Measurements from ENCODE around the gene GPR61.

The GPR61 gene

DNA sequence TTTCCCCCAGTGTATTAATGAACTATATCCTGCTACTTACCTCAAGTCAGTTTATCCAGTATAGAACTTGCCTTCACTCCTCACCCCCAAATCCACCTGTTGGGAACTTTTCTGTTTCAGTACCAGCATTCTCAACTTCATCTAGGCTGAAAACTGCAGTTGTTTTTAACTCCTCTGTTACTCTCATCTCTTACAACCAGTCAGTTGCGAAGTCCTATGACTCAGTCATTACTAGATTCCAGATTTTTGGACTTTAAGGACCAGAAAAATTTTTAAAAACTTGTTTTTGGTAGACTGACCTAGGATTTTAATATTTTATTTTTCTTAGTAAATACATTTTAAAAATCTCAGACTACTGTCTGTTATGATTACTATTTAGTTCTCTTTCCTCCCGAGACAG lies 16.9 kb downstream of the GPR61 start:
- DNase-seq, result peak; percentile 13
- Histone ChIP-seq H3K27me3 (ENCODE audit: control insufficient read depth in 1 of 2, insufficient read depth in 1 of 2, low read length in 2 of 2) (no peaks in the 10 kb centered on the region), H3K27ac (ENCODE audit: low read length, poor library complexity, severe bottlenecking) (peak overlapping the region; percentile 63), H3K9ac (ENCODE audit: low read length) (no peak overlapping the region), H3K4me1 (ENCODE audit: control insufficient read depth, insufficient read depth, low read depth, low read length) (peaks cover 8% of the 10 kb centered on the region), H2AFZ (ENCODE audit: low read depth, low read length) (no peak overlapping the region), H3K9me3 (ENCODE audit: control insufficient read depth, low read length) (no peaks in the 10 kb centered on the region), H3K79me1 (replicated peaks; ENCODE audit: low read length, poor library complexity, severe bottlenecking) (no peaks in the 10 kb centered on the region), H3K36me3 (ENCODE audit: control insufficient read depth in 1 of 2, insufficient read depth in 2 of 2, low read depth in 1 of 2, low read length in 2 of 2) (peaks cover 0 to 4% of the 10 kb centered on the region in 2 experiments), H2BK12ac (ENCODE audit: low read length in 2 of 2) (no peak overlapping the region), H3K23ac (ENCODE audit: low read length in 2 of 2) (no peak overlapping the region), H3K14ac (ENCODE audit: low read length in 2 of 2) (no peak overlapping the region), H4K91ac (ENCODE audit: low read length) (no peak overlapping the region), H3K4me3 (ENCODE audit: insufficient read depth in 1 of 2, low read depth in 1 of 2, low read length in 2 of 2) (no peak overlapping the region), H3K4ac (ENCODE audit: low read depth in 1 of 2, low read length in 2 of 2) (no peak overlapping the region), H2BK120ac (ENCODE audit: low read depth, low read length) (no peak overlapping the region), H2AK5ac (ENCODE audit: low read length, severe bottlenecking) (no peak overlapping the region), H4K8ac (ENCODE audit: low read length) (no peak overlapping the region), H3K4me2 (ENCODE audit: low read length, poor library complexity, severe bottlenecking) (no peak overlapping the region), H2BK15ac (ENCODE audit: low read depth, poor library complexity, severe bottlenecking) (no peak overlapping the region), H3K18ac (ENCODE audit: low read depth in 1 of 2, low read length in 2 of 2) (no peak overlapping the region), H2BK5ac (ENCODE audit: low read depth, low read length, poor library complexity, severe bottlenecking) (no peak overlapping the region)
- 100% methylated on average over 1 of the region's 2 CpGs for WGBS

DNA sequence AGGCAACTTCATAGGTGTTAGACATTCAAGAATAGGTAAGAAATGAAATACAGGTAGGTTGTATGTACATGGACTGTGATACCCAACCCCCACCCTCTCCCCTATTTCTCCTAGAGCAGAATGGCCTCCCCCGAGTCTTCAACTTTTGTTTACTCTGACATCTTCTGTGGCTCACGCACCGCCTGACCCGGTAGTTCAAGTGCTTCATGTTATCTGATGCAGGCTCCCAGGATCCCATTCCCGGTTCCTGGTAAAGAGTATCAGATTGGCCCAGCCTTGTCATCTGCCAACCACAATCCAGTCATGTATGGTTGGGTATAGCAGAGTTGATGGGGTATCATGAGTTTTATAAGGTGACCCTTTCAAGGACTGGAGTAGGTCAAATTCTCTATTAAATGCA lies 17.8 kb downstream of the GPR61 start:
- Histone ChIP-seq H2BK15ac (ENCODE audit: low read depth, poor library complexity, severe bottlenecking) (no peak overlapping the region), H2AFZ (ENCODE audit: low read depth, low read length) (no peak overlapping the region), H3K9me3 (ENCODE audit: control insufficient read depth, low read length) (no peaks in the 10 kb centered on the region), H3K4me3 (ENCODE audit: insufficient read depth in 1 of 2, low read depth in 1 of 2, low read length in 2 of 2) (no peak overlapping the region), H4K91ac (ENCODE audit: low read length) (no peak overlapping the region), H3K9ac (ENCODE audit: low read length) (no peak overlapping the region), H3K4ac (ENCODE audit: low read depth in 1 of 2, low read length in 2 of 2) (no peak overlapping the region), H3K18ac (ENCODE audit: low read depth in 1 of 2, low read length in 2 of 2) (no peak overlapping the region), H3K36me3 (ENCODE audit: control insufficient read depth in 1 of 2, insufficient read depth in 2 of 2, low read depth in 1 of 2, low read length in 2 of 2) (peaks cover 0 to 4% of the 10 kb centered on the region in 2 experiments), H4K8ac (ENCODE audit: low read length) (no peak overlapping the region), H3K23ac (ENCODE audit: low read length in 2 of 2) (no peak overlapping the region), H2BK5ac (ENCODE audit: low read depth, low read length, poor library complexity, severe bottlenecking) (no peak overlapping the region), H3K14ac (ENCODE audit: low read length in 2 of 2) (no peak overlapping the region), H2BK120ac (ENCODE audit: low read depth, low read length) (no peak overlapping the region), H3K27me3 (ENCODE audit: control insufficient read depth in 1 of 2, insufficient read depth in 1 of 2, low read length in 2 of 2) (no peaks in the 10 kb centered on the region), H3K4me1 (ENCODE audit: control insufficient read depth, insufficient read depth, low read depth, low read length) (peaks cover 8% of the 10 kb centered on the region), H3K27ac (ENCODE audit: low read length, poor library complexity, severe bottlenecking) (no peak overlapping the region), H3K79me1 (replicated peaks; ENCODE audit: low read length, poor library complexity, severe bottlenecking) (no peaks in the 10 kb centered on the region), H2AK5ac (ENCODE audit: low read length, severe bottlenecking) (no peak overlapping the region), H2BK12ac (ENCODE audit: low read length in 2 of 2) (no peak overlapping the region), H3K4me2 (ENCODE audit: low read length, poor library complexity, severe bottlenecking) (no peak overlapping the region)
- DNase-seq, result peak; percentile 35
- WGBS, result 61% methylated on average over 5 of the region's 5 CpGs

DNA sequence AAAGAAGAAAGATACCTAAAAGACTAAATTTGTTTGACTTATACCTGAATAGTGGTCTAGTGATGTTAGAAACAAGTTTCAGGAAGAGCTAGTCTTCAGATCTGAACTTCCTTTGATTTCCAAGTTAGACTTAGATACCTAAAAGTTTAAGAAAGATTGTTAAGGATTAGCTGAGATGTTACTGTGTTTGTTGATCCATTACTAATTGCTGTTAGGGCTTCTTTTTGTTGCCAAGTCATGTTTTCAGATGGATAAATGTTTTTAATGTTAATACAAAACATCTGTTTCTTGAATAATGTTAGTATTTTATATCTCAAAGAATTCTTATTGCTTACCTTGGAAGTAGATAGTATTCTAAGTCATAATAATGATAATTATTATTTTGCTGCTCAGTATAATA lies 20.3 kb downstream of the GPR61 start:
- no peak overlapping the region for H2AK5ac ChIP-seq (ENCODE audit: low read length, severe bottlenecking)
- no peak overlapping the region for H2BK5ac ChIP-seq (ENCODE audit: low read depth, low read length, poor library complexity, severe bottlenecking)
- DNase-seq, result no peak
- no peak overlapping the region for H3K4me2 ChIP-seq (ENCODE audit: low read length, poor library complexity, severe bottlenecking)
- no peak overlapping the region for H4K8ac ChIP-seq (ENCODE audit: low read length)
- H3K4me3 ChIP-seq (ENCODE audit: insufficient read depth in 1 of 2, low read depth in 1 of 2, low read length in 2 of 2), result no peak overlapping the region
- no peak overlapping the region for H2BK15ac ChIP-seq (ENCODE audit: low read depth, poor library complexity, severe bottlenecking)
- H3K9me3 ChIP-seq (ENCODE audit: control insufficient read depth, low read length), result no peaks in the 10 kb centered on the region
- H3K27me3 ChIP-seq (ENCODE audit: control insufficient read depth in 1 of 2, insufficient read depth in 1 of 2, low read length in 2 of 2), result no peaks in the 10 kb centered on the region
- no peak overlapping the region for H3K27ac ChIP-seq (ENCODE audit: low read length, poor library complexity, severe bottlenecking)
- peaks cover 14% of the 10 kb centered on the region for H3K4me1 ChIP-seq (ENCODE audit: control insufficient read depth, insufficient read depth, low read depth, low read length)
- peaks cover 0 to 4% of the 10 kb centered on the region in 2 experiments for H3K36me3 ChIP-seq (ENCODE audit: control insufficient read depth in 1 of 2, insufficient read depth in 2 of 2, low read depth in 1 of 2, low read length in 2 of 2)
- no peak overlapping the region for H3K18ac ChIP-seq (ENCODE audit: low read depth in 1 of 2, low read length in 2 of 2)
- H3K4ac ChIP-seq (ENCODE audit: low read depth in 1 of 2, low read length in 2 of 2), result no peak overlapping the region
- H3K9ac ChIP-seq (ENCODE audit: low read length), result peak overlapping the region; percentile 53
- H2AFZ ChIP-seq (ENCODE audit: low read depth, low read length), result no peak overlapping the region
- H2BK120ac ChIP-seq (ENCODE audit: low read depth, low read length), result no peak overlapping the region
- no peaks in the 10 kb centered on the region for H3K79me1 ChIP-seq (replicated peaks; ENCODE audit: low read length, poor library complexity, severe bottlenecking)
- no peak overlapping the region for H2BK12ac ChIP-seq (ENCODE audit: low read length in 2 of 2)
- no peak overlapping the region for H3K23ac ChIP-seq (ENCODE audit: low read length in 2 of 2)
- no peak overlapping the region for H4K91ac ChIP-seq (ENCODE audit: low read length)
- H3K14ac ChIP-seq (ENCODE audit: low read length in 2 of 2), result no peak overlapping the region

GRCh38 chr1:109564194-109564878 lies 24.7 kb downstream of the GPR61 start:
- no peak overlapping the region for H3K14ac ChIP-seq (ENCODE audit: low read length in 2 of 2)
- H3K18ac ChIP-seq (ENCODE audit: low read depth in 1 of 2, low read length in 2 of 2), result peak overlapping the region in 1 of 2 experiments; percentile 21
- H3K23ac ChIP-seq (ENCODE audit: low read length in 2 of 2), result no peak overlapping the region
- no peak overlapping the region for H3K9ac ChIP-seq (ENCODE audit: low read length)
- no peak overlapping the region for H2AFZ ChIP-seq (ENCODE audit: low read depth, low read length)
- H2BK12ac ChIP-seq (ENCODE audit: low read length in 2 of 2), result no peak overlapping the region
- 82% methylated on average over 7 of the region's 7 CpGs for WGBS
- no peaks in the 10 kb centered on the region for H3K27me3 ChIP-seq (ENCODE audit: control insufficient read depth in 1 of 2, insufficient read depth in 1 of 2, low read length in 2 of 2)
- no peaks in the 10 kb centered on the region for H3K79me1 ChIP-seq (replicated peaks; ENCODE audit: low read length, poor library complexity, severe bottlenecking)
- no peak for DNase-seq
- H4K8ac ChIP-seq (ENCODE audit: low read length), result no peak overlapping the region
- H2BK15ac ChIP-seq (ENCODE audit: low read depth, poor library complexity, severe bottlenecking), result no peak overlapping the region
- no peak overlapping the region for H3K4ac ChIP-seq (ENCODE audit: low read depth in 1 of 2, low read length in 2 of 2)
- H2AK5ac ChIP-seq (ENCODE audit: low read length, severe bottlenecking), result peak overlapping the region; percentile 17
- H2BK120ac ChIP-seq (ENCODE audit: low read depth, low read length), result no peak overlapping the region
- no peaks in the 10 kb centered on the region for H3K9me3 ChIP-seq (ENCODE audit: control insufficient read depth, low read length)
- H2BK5ac ChIP-seq (ENCODE audit: low read depth, low read length, poor library complexity, severe bottlenecking), result no peak overlapping the region
- no peaks in the 10 kb centered on the region for H3K36me3 ChIP-seq (ENCODE audit: control insufficient read depth in 1 of 2, insufficient read depth in 2 of 2, low read depth in 1 of 2, low read length in 2 of 2)
- H3K27ac ChIP-seq (ENCODE audit: low read length, poor library complexity, severe bottlenecking), result no peak overlapping the region
- peaks cover 12% of the 10 kb centered on the region for H3K4me1 ChIP-seq (ENCODE audit: control insufficient read depth, insufficient read depth, low read depth, low read length)
- no peak overlapping the region for H4K91ac ChIP-seq (ENCODE audit: low read length)
- no peak overlapping the region for H3K4me3 ChIP-seq (ENCODE audit: insufficient read depth in 1 of 2, low read depth in 1 of 2, low read length in 2 of 2)
- no peak overlapping the region for H3K4me2 ChIP-seq (ENCODE audit: low read length, poor library complexity, severe bottlenecking)

All from mesenchymal stem cell (in vitro differentiated cells and primary cell).